Parathyroid adenoma (tissue), 2 donors: ENCODE data around the gene CHFR.

ENCODE experiments used
- H2AFZ ChIP-seq: fragments of 300-600 bp; sonication (generic); one replicate; pipeline ENCODE4 v1.7.0; 2017; ENCODE audit warnings: antibody characterized with exemption, mild to moderate bottlenecking
- H3K27ac ChIP-seq: fragments of 300-600 bp; sonication (generic); one replicate; pipeline ENCODE4 v1.7.0; 2017
- H3K27me3 ChIP-seq: fragments of 300-600 bp; sonication (generic); one replicate; pipeline ENCODE4 v1.7.0; 2017; ENCODE audit warnings: low read length; ENCODE audit not compliant: control insufficient read depth, insufficient read depth
- H3K36me3 ChIP-seq: fragments of 300-600 bp; sonication (generic); one replicate; pipeline ENCODE4 v1.7.0; 2017; ENCODE audit warnings: low read length; ENCODE audit not compliant: control insufficient read depth, insufficient read depth
- H3K4me1 ChIP-seq: fragments of 300-600 bp; sonication (generic); one replicate; pipeline ENCODE4 v1.7.0; 2017; ENCODE audit warnings: control low read depth
- H3K4me2 ChIP-seq: fragments of 300-600 bp; sonication (generic); one replicate; pipeline ENCODE4 v1.7.0; 2017; ENCODE audit warnings: low read length
- H3K4me3 ChIP-seq: fragments of 300-600 bp; sonication (generic); one replicate; pipeline ENCODE4 v1.7.0; 2017; ENCODE audit warnings: low read depth, low read length
- H3K79me2 ChIP-seq: fragments of 300-600 bp; sonication (generic); one replicate; pipeline ENCODE4 v1.7.0; 2017; ENCODE audit warnings: control low read depth
- H3K9ac ChIP-seq: fragments of 300-600 bp; sonication (generic); one replicate; pipeline ENCODE4 v1.7.0; 2017; ENCODE audit warnings: mild to moderate bottlenecking
- H3K9me3 ChIP-seq: fragments of 300-600 bp; sonication (generic); one replicate; pipeline ENCODE4 v1.7.0; 2017; ENCODE audit warnings: low read length; ENCODE audit not compliant: control insufficient read depth
- CTCF ChIP-seq: fragments of 300-600 bp; sonication (generic); IDR thresholded peaks from one replicate; pipeline ENCODE4 v1.7.0; 2017; ENCODE audit warnings: antibody characterized with exemption, mild to moderate bottlenecking
- donor health status: primary hyperparathyroidism.

The CHFR gene

GRCh38 chr12:132828706-132829534, 58.5 kb downstream of the CHFR start, which contains the start of gene GOLGA3:
Gene GOLGA3, minus strand, starts transcription at chr12:132828869. Its CDS starts 6,741 bp downstream, at chr12:132822128.
- peak within 1 kb of the TSS; percentile 72 for H3K4me3 ChIP-seq
- peak within 1 kb of the TSS; percentile 98 for H3K27ac ChIP-seq
- peaks cover 35% of the 10 kb centered on the region for H3K79me2 ChIP-seq
- peaks cover 4% of the 10 kb centered on the region for H3K4me1 ChIP-seq
- peak within 1 kb of the TSS; percentile 85 for H3K4me2 ChIP-seq
- H3K36me3 ChIP-seq = no peaks in the 10 kb centered on the region
- H3K9me3 ChIP-seq = no peaks in the 10 kb centered on the region
- no peak for TF ChIP-seq CTCF
- H2AFZ ChIP-seq = peak within 1 kb of the TSS; percentile 100
- peak within 1 kb of the TSS; percentile 73 for H3K9ac ChIP-seq
- H3K27me3 ChIP-seq = no peaks in the 10 kb centered on the region

GRCh38 chr12:132827763-132828703, 59.4 kb downstream of the CHFR start:
- Histone ChIP-seq H2AFZ (peak overlapping the region; percentile 100), H3K79me2 (peaks cover 38% of the 10 kb centered on the region), H3K27ac (no peak overlapping the region), H3K4me1 (peaks cover 4% of the 10 kb centered on the region), H3K4me3 (peak overlapping the region; percentile 72), H3K27me3 (no peaks in the 10 kb centered on the region), H3K9me3 (no peaks in the 10 kb centered on the region), H3K36me3 (no peaks in the 10 kb centered on the region), H3K9ac (peak overlapping the region; percentile 13), H3K4me2 (peak overlapping the region; percentile 85)
- TF ChIP-seq CTCF = no peak

- no peak for TF ChIP-seq CTCF
- Histone ChIP-seq H3K27me3 (no peaks in the 10 kb centered on the region), H3K36me3 (no peaks in the 10 kb centered on the region), H3K79me2 (peaks cover 43% of the 10 kb centered on the region), H3K27ac (no peak overlapping the region), H3K4me2 (no peak overlapping the region), H3K4me1 (peaks cover 4% of the 10 kb centered on the region), H3K9ac (no peak overlapping the region), H3K9me3 (no peaks in the 10 kb centered on the region), H3K4me3 (no peak overlapping the region), H2AFZ (no peak overlapping the region)
These were observed 61.5 kb downstream of the CHFR start for GRCh38 chr12:132825861-132826260.

- Histone ChIP-seq H3K4me2 (no peak overlapping the region), H3K4me1 (peaks cover 4% of the 10 kb centered on the region), H3K9me3 (no peaks in the 10 kb centered on the region), H2AFZ (no peak overlapping the region), H3K27me3 (no peaks in the 10 kb centered on the region), H3K4me3 (no peak overlapping the region), H3K9ac (no peak overlapping the region), H3K79me2 (peaks cover 43% of the 10 kb centered on the region), H3K27ac (no peak overlapping the region), H3K36me3 (no peaks in the 10 kb centered on the region)
- TF ChIP-seq CTCF = no peak
These were observed 62.3 kb downstream of the CHFR start for GRCh38 chr12:132825089-132825488.
